Loucy (cell line): ENCODE measurements around the gene MAD1L1.
"Not testable (repeated sequence)": the region's sequence is repeated elsewhere in the genome, so short reads cannot be mapped to it uniquely, and the experiment has no call there.

ENCODE experiments used
- CTCF ChIP-seq: fragments of 200-600 bp; sonication (generic); conservative IDR thresholded peaks from 2 replicates; pipeline ENCODE4 v1.5.1; 2014; ENCODE audit warnings: mild to moderate bottlenecking, antibody characterized with exemption, low read length
- EZH2phosphoT487 ChIP-seq: fragments of 200-600 bp; IDR thresholded peaks from 2 replicates; pipeline ENCODE4 v1.6.1; 2018; ENCODE audit warnings: antibody characterized with exemption, mild to moderate bottlenecking, moderate library complexity, borderline replicate concordance

GRCh38 chr7:1840744-1841143 is 392.0 kb downstream of the MAD1L1 start:
- not testable (repeated sequence) for TF ChIP-seq EZH2phosphoT487, CTCF
